ENCODE data around the gene SRCIN1. TPM values are rescaled to one million over a fixed set of nuclear protein-coding genes. Genes with fewer than 3 reads are reported as not detected.
A peak's percentile ranks its signal among the peaks of the same experiment; 100 is the strongest.

The SRCIN1 gene
- polyA plus RNA-seq, 6 donors from 2014 or later = not detected

GRCh38 chr17:38559051-38559879, 46.5 kb downstream of the SRCIN1 start:
- Mint-ChIP-seq H3K9me3 (peaks cover 0 to 1% (median 0%) of the 10 kb centered on the region in 7 donors), H3K4me1 (peaks cover 37 to 48% (median 43%) of the 10 kb centered on the region in 3 donors), H3K4me3 (peak overlapping the region; percentile 92 to 98 (median 97)), H3K36me3 (no peaks in the 10 kb centered on the region), H3K27me3 (peaks cover 13 to 48% (median 31%) of the 10 kb centered on the region in 3 donors), H3K27ac (peak overlapping the region; percentile 60 to 96 (median 78))
- DNase-seq (peak; percentile 84), ATAC-seq (ENCODE audit: low read depth in 2 of 2) (peak; percentile 77 to 80)

GRCh38 chr17:38558728-38559050, 47.1 kb downstream of the SRCIN1 start:
- peak overlapping the region in 5 of 6 donors; percentile 60 to 96 (median 78) for H3K27ac Mint-ChIP-seq
- no peak for DNase-seq
- H3K27me3 Mint-ChIP-seq = peaks cover 14 to 48% (median 25%) of the 10 kb centered on the region in 3 donors
- H3K4me1 Mint-ChIP-seq = peaks cover 34 to 43% (median 40%) of the 10 kb centered on the region in 3 donors
- no peaks in the 10 kb centered on the region for H3K36me3 Mint-ChIP-seq
- peak overlapping the region; percentile 92 to 98 (median 97) for H3K4me3 Mint-ChIP-seq
- peaks cover 0 to 1% (median 0%) of the 10 kb centered on the region in 7 donors for H3K9me3 Mint-ChIP-seq
- peak; percentile 32 to 34 for ATAC-seq (ENCODE audit: low read depth in 2 of 2)

GRCh38 chr17:38557836-38558727, 47.7 kb downstream of the SRCIN1 start:
- H3K27me3 Mint-ChIP-seq = peaks cover 14 to 48% (median 19%) of the 10 kb centered on the region in 3 donors
- H3K4me1 Mint-ChIP-seq = peaks cover 30 to 38% (median 35%) of the 10 kb centered on the region in 3 donors
- peak overlapping the region; percentile 92 to 98 (median 97) for H3K4me3 Mint-ChIP-seq
- peak overlapping the region in 4 of 6 donors; percentile 47 to 96 (median 80) for H3K27ac Mint-ChIP-seq
- ATAC-seq (ENCODE audit: low read depth in 2 of 2) (peak; percentile 67 to 73), DNase-seq (peak; percentile 86)
- H3K9me3 Mint-ChIP-seq = peaks cover 0 to 1% (median 0%) of the 10 kb centered on the region in 7 donors
- no peaks in the 10 kb centered on the region for H3K36me3 Mint-ChIP-seq

GRCh38 chr17:38557396-38557795, 48.4 kb downstream of the SRCIN1 start:
- DNase-seq = no peak
- Mint-ChIP-seq H3K36me3 (no peaks in the 10 kb centered on the region), H3K27me3 (peaks cover 12 to 48% (median 14%) of the 10 kb centered on the region in 3 donors), H3K27ac (peak overlapping the region in 1 of 6 donors; percentile 61), H3K9me3 (no peaks in the 10 kb centered on the region), H3K4me1 (peaks cover 25 to 33% (median 31%) of the 10 kb centered on the region in 3 donors), H3K4me3 (peak overlapping the region in 5 of 8 donors; percentile 15 to 92 (median 53))
- no peak for ATAC-seq (ENCODE audit: low read depth in 2 of 2)

GRCh38 chr17:38556239-38556638, 49.5 kb downstream of the SRCIN1 start:
- ATAC-seq (ENCODE audit: low read depth in 2 of 2) = no peak
- peaks cover 21 to 28% (median 28%) of the 10 kb centered on the region in 3 donors for H3K4me1 Mint-ChIP-seq
- H3K4me3 Mint-ChIP-seq = peak overlapping the region in 3 of 8 donors; percentile 25 to 42 (median 36)
- H3K9me3 Mint-ChIP-seq = no peaks in the 10 kb centered on the region
- H3K36me3 Mint-ChIP-seq = no peaks in the 10 kb centered on the region
- DNase-seq = no peak
- peaks cover 19 to 45% (median 19%) of the 10 kb centered on the region in 3 donors for H3K27me3 Mint-ChIP-seq
- no peak overlapping the region for H3K27ac Mint-ChIP-seq

- Mint-ChIP-seq H3K4me1 (peaks cover 13 to 15% (median 14%) of the 10 kb centered on the region in 3 donors), H3K27ac (no peak overlapping the region), H3K9me3 (no peaks in the 10 kb centered on the region), H3K36me3 (no peaks in the 10 kb centered on the region), H3K4me3 (no peak overlapping the region), H3K27me3 (peaks cover 16 to 42% (median 23%) of the 10 kb centered on the region in 3 donors)
- no peak for ATAC-seq (ENCODE audit: low read depth in 2 of 2)
- no peak for DNase-seq
These were observed 51.1 kb downstream of the SRCIN1 start for GRCh38 chr17:38554430-38555350.

- ATAC-seq (ENCODE audit: low read depth in 2 of 2) (no peak), DNase-seq (no peak)
- H3K36me3 Mint-ChIP-seq = no peaks in the 10 kb centered on the region
- no peaks in the 10 kb centered on the region for H3K9me3 Mint-ChIP-seq
- H3K27me3 Mint-ChIP-seq = peaks cover 24 to 57% (median 27%) of the 10 kb centered on the region in 3 donors
- no peaks in the 10 kb centered on the region for H3K4me1 Mint-ChIP-seq
- H3K4me3 Mint-ChIP-seq = no peak overlapping the region
- H3K27ac Mint-ChIP-seq = no peak overlapping the region
These were observed 53.4 kb downstream of the SRCIN1 start for GRCh38 chr17:38552343-38552742.

- Mint-ChIP-seq H3K9me3 (no peaks in the 10 kb centered on the region), H3K36me3 (no peaks in the 10 kb centered on the region), H3K27ac (no peak overlapping the region), H3K4me1 (no peaks in the 10 kb centered on the region), H3K27me3 (peaks cover 31 to 58% (median 36%) of the 10 kb centered on the region in 3 donors), H3K4me3 (no peak overlapping the region)
- ATAC-seq (ENCODE audit: low read depth in 2 of 2) (no peak), DNase-seq (no peak)
These were observed 54.6 kb downstream of the SRCIN1 start for GRCh38 chr17:38551121-38551520.

- Mint-ChIP-seq H3K4me3 (no peak overlapping the region), H3K27ac (no peak overlapping the region), H3K9me3 (no peaks in the 10 kb centered on the region), H3K4me1 (no peaks in the 10 kb centered on the region), H3K36me3 (no peaks in the 10 kb centered on the region), H3K27me3 (peaks cover 30 to 56% (median 36%) of the 10 kb centered on the region in 3 donors)
- no peak for DNase-seq
- no peak for ATAC-seq (ENCODE audit: low read depth in 2 of 2)
These were observed 55.1 kb downstream of the SRCIN1 start for GRCh38 chr17:38550661-38551060.

- H3K4me1 Mint-ChIP-seq = peaks cover 0 to 3% (median 0%) of the 10 kb centered on the region in 3 donors
- ATAC-seq (ENCODE audit: low read depth in 2 of 2) (no peak), DNase-seq (no peak)
- H3K36me3 Mint-ChIP-seq = no peaks in the 10 kb centered on the region
- H3K27ac Mint-ChIP-seq = no peak overlapping the region
- no peaks in the 10 kb centered on the region for H3K9me3 Mint-ChIP-seq
- H3K4me3 Mint-ChIP-seq = no peak overlapping the region
- peaks cover 18 to 56% (median 36%) of the 10 kb centered on the region in 3 donors for H3K27me3 Mint-ChIP-seq
These were observed 56.5 kb downstream of the SRCIN1 start for GRCh38 chr17:38549285-38549684.

- H3K27ac Mint-ChIP-seq = no peak overlapping the region
- peaks cover 23 to 52% (median 48%) of the 10 kb centered on the region in 3 donors for H3K27me3 Mint-ChIP-seq
- peaks cover 0 to 5% (median 0%) of the 10 kb centered on the region in 3 donors for H3K4me1 Mint-ChIP-seq
- ATAC-seq (ENCODE audit: low read depth in 2 of 2) (no peak), DNase-seq (no peak)
- no peaks in the 10 kb centered on the region for H3K9me3 Mint-ChIP-seq
- H3K36me3 Mint-ChIP-seq = no peaks in the 10 kb centered on the region
- no peak overlapping the region for H3K4me3 Mint-ChIP-seq
These were observed 58.3 kb downstream of the SRCIN1 start for GRCh38 chr17:38547444-38547843.

- Mint-ChIP-seq H3K9me3 (no peaks in the 10 kb centered on the region), H3K4me1 (peaks cover 0 to 5% (median 0%) of the 10 kb centered on the region in 3 donors), H3K36me3 (no peaks in the 10 kb centered on the region), H3K4me3 (peak overlapping the region in 1 of 8 donors; percentile 42), H3K27ac (no peak overlapping the region), H3K27me3 (peaks cover 20 to 59% (median 48%) of the 10 kb centered on the region in 3 donors)
- ATAC-seq (ENCODE audit: low read depth in 2 of 2) (no peak), DNase-seq (no peak)
These were observed 59.4 kb downstream of the SRCIN1 start for GRCh38 chr17:38546396-38546795.

All from naive B cell (primary cell).